HFFc6 (cell line): ENCODE measurements around the gene NMNAT3. TPM values are rescaled to one million over a fixed set of nuclear protein-coding genes. Genes with fewer than 3 reads are reported as not detected.

Experiments used
- DNase-seq: peaks from one replicate; pipeline ENCODE4 v3.0.0-alpha.2; 2018
- H3K27ac Mint-ChIP-seq: 2 replicates; pipeline ENCODE4 v1.8.0; 2020; ENCODE audit warnings: mild to moderate bottlenecking, mixed read lengths
- H3K27me3 Mint-ChIP-seq: 2 replicates; pipeline ENCODE4 v1.8.0; 2021; ENCODE audit warnings: mild to moderate bottlenecking, moderate library complexity, mixed read lengths; ENCODE audit not compliant: insufficient read depth
- H3K36me3 Mint-ChIP-seq: 2 replicates; pipeline ENCODE4 v1.8.0; 2021; ENCODE audit warnings: low read depth, mixed read lengths
- H3K4me1 Mint-ChIP-seq: 2 replicates; pipeline ENCODE4 v1.8.0; 2020; ENCODE audit warnings: low read depth, mixed read lengths
- H3K4me3 Mint-ChIP-seq: 2 replicates; pipeline ENCODE4 v1.8.0; 2020; ENCODE audit warnings: mild to moderate bottlenecking, moderate library complexity, mixed read lengths
- H3K9me3 Mint-ChIP-seq: 2 replicates; pipeline ENCODE4 v1.8.0; 2020; ENCODE audit warnings: mild to moderate bottlenecking, mixed read lengths
- CTCF ChIP-seq: fragments of 200-600 bp; sonication (generic); IDR thresholded peaks from 2 replicates; pipeline ENCODE4 v1.5.0; 2021; ENCODE audit warnings: antibody characterized with exemption, mild to moderate bottlenecking
- long read RNA-seq: library from polyadenylated mRNA; unstranded; transcript quantifications from one replicate; pipeline ENCODE4 v2.0.0, GENCODE V29; 2019
- total RNA-seq, 6 experiments: library from RNA; stranded (reverse); fragmentation: NEBNext Ultra II Directional; extraction: Animal tissue kit (Norgen Biotek cat#: 25700); gene quantifications; 2 replicates in 1 of 6; 3 replicates in 5 of 6; pipeline ENCODE4 v1.2.3, GENCODE V29; 2021

Gene NMNAT3
- under 1 TPM in 4 of 6 experiments, not detected in 2; 0.02 to 0.05 (median 0.03) TPM for total RNA-seq
- long read RNA-seq = 0 reads

- no peak for DNase-seq
- Mint-ChIP-seq H3K4me3 (no peak within 1 kb of the TSS), H3K4me1 (no peaks in the 10 kb centered on the region), H3K36me3 (no peaks in the 10 kb centered on the region), H3K27ac (no peak within 1 kb of the TSS), H3K9me3 (peaks cover 14% of the 10 kb centered on the region; the same call in 1 of the 2 replicates), H3K27me3 (no peaks in the 10 kb centered on the region; the same call in none of the 2 replicates)
- no peak for TF ChIP-seq CTCF
Observed at GRCh38 chr3:139677388-139678155, at the start of gene NMNAT3. NMNAT3 (minus strand) TSS chr3:139677972; CDS start chr3:139627724, 50,248 bp downstream.

GRCh38 chr3:139721370-139721769 is 43.6 kb upstream of the NMNAT3 start:
- Mint-ChIP-seq H3K27ac (no peak overlapping the region), H3K36me3 (no peaks in the 10 kb centered on the region), H3K4me1 (no peaks in the 10 kb centered on the region), H3K9me3 (peaks cover 39% of the 10 kb centered on the region), H3K4me3 (no peak overlapping the region), H3K27me3 (peaks cover 2% of the 10 kb centered on the region)
- no peak for TF ChIP-seq CTCF
- no peak for DNase-seq

GRCh38 chr3:139718415-139718814 is 40.6 kb upstream of the NMNAT3 start:
- Mint-ChIP-seq H3K27me3 (peaks cover 2% of the 10 kb centered on the region), H3K4me3 (no peak overlapping the region), H3K4me1 (no peaks in the 10 kb centered on the region), H3K27ac (no peak overlapping the region), H3K9me3 (peaks cover 47% of the 10 kb centered on the region), H3K36me3 (no peaks in the 10 kb centered on the region)
- DNase-seq = no peak
- peak; percentile 12; the same call in 1 of the 2 replicates for TF ChIP-seq CTCF

GRCh38 chr3:139716908-139717485 is 39.2 kb upstream of the NMNAT3 start:
- Mint-ChIP-seq H3K27me3 (peaks cover 2% of the 10 kb centered on the region), H3K4me3 (no peak overlapping the region), H3K27ac (no peak overlapping the region), H3K4me1 (no peaks in the 10 kb centered on the region), H3K9me3 (peaks cover 49% of the 10 kb centered on the region), H3K36me3 (no peaks in the 10 kb centered on the region)
- DNase-seq = no peak
- no peak for TF ChIP-seq CTCF

GRCh38 chr3:139715743-139716360 is 38.1 kb upstream of the NMNAT3 start:
- TF ChIP-seq CTCF = no peak
- peaks cover 49% of the 10 kb centered on the region for H3K9me3 Mint-ChIP-seq
- no peaks in the 10 kb centered on the region for H3K36me3 Mint-ChIP-seq
- H3K4me3 Mint-ChIP-seq = no peak overlapping the region
- no peaks in the 10 kb centered on the region for H3K4me1 Mint-ChIP-seq
- H3K27me3 Mint-ChIP-seq = peaks cover 2% of the 10 kb centered on the region
- DNase-seq = no peak
- no peak overlapping the region for H3K27ac Mint-ChIP-seq
